ENCODE results near the gene HSPH1.

Gene HSPH1

DNA sequence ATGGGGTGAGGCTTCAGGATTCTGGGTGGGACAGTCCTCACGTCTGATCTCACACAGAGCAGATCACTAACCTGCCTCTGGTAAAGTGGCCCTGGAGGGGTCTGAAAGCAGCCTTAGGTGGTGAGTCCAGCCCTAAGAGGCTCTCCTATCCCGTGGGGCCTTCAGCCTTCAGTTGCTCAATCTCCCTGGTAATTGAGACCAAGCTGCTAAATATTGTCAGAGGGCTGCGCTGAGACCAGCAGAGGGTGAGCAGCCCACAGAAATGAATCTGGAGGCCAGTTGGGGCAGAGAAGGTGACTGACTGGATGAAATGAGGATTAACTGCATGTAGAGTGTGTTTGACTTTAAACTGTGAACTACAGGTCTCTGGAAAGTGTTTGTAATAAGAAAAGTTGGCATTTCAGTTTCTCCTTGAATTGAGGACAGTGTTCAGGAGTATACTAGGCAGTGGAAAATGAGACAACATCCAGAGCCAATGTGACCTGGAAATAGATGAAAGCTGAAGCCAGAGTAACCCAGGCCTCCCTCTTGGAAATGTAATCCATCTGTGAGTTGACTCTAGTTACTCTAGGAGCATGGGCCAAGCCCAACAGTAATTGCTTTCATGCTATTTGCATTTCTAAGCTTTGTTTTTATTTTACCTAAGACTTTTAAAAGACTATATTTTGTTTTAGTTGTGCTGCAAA is 14.3 kb upstream of the HSPH1 start:
- DNase-seq = no peak

GRCh38 chr13:31174018-31174417 is 12.3 kb upstream of the HSPH1 start:
- DNase-seq = no peak

GRCh38 chr13:31172535-31172934 is 10.8 kb upstream of the HSPH1 start:
- no peak for DNase-seq

GRCh38 chr13:31172001-31172400 is 10.3 kb upstream of the HSPH1 start:
- no peak for DNase-seq

DNA sequence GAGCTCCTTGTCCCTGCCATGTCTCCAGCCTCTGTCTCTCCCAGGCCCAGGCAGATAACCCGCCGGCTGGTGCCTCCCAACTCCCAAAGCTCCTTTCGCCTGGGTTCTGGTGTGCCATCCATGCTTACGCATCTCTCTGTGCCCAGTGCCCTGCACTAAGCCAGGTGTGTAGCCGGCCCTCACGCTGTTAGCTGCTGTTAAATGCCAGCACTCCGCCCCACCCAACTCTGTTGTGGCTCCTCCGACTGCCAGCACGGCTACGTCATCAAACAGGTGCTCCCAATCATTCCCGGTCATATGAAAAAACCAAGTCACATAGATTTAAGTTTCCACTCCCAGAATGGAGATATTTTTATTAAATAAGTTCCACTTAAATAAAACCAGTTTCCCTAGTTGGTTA is 7.0 kb upstream of the HSPH1 start:
- DNase-seq = no peak

DNA sequence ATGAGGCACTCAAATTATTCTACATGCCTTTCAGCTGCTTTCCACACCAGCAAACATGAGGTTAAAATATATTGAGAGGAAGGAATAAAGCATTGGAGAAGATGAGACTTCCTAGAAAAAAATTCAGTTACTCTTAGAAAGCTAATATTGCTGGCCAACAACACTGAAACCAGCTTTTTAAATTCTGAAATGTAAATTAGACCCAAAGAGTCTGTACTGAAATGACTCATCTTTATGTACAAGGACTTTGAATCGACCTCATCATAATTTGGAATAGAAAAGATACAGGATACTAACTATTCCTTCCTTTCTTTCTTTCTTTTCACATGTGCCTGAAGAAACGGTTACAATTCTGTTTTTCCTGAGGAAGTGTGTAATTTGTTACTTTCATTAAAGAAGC is 6.5 kb upstream of the HSPH1 start:
- no peak for DNase-seq

DNA sequence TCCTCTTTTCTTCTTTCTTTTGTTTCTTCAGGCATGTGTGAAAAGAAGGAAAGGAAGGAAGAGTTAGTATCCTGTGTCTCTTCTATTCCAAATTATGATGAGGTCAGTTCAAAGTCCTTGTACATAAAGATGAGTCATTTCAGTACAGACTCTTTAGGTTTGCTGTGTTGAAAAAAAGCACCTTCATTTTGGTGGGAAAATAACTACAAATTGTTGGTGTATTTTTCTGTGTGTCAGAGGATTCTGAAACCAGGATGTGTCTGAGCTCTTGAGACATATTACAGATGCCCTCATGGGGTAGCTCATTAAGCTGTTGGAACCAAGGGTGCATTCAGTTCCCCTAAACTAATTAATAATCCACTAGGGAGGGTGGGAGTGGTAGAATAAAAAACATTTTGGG is 5.8 kb upstream of the HSPH1 start:
- DNase-seq = no peak

DNA sequence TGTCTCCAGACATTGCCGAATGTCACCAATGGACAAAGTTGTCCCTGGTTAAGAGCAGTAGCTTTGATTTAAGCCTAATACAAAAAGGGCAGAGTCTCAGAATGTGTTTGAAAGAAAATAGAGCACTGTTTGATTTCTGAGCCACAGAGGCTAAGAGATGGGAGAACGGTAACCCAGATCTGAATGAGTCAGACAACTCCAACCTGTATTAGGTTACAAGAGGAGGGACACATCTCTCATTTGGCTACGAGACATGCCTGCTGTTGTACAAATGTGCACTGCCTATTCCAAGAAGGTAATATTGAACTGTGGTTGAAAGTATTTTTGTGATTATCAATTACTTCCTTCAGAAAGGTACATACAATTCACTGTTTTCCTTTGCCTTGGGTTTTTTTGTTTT is 4.9 kb upstream of the HSPH1 start:
- DNase-seq = no peak

- peak; percentile 98 for DNase-seq
These were observed 676 bp upstream of the HSPH1 start for GRCh38 chr13:31162151-31163008.

DNA sequence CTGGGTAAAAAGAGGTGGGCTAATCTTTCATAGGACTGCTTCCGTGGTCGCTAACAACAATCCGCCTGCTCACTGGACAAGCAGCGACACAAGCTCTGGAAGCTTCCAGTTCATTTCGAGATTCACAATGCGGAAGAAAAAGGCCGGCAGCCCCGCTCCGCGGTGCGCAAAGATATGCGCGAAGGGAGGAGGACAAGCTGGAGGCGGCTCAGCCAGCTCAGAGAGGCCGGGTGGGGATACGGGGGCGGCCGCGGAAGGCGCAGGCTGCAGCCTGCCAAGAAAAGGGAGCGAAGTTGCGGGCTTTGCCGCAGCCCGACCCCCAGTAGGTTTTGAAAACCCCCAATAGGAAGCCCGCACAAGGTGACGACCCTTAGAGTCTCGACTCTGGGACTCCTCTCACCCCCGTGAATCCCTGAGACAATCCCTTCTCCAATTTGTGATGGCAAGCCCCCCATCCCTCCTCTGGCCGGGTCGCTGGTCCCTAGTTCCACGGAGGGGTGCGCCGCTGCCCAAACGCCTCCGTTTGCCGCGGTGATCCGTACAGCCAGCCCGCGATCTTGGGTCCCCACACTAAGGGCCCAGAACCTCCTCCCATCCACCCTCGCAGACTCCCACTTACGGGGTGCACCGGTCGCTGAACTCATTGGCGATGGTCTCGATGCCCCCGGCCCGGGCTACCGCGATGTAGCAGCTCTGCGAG is 697 bp downstream of the HSPH1 start:
- peak; percentile 76 for DNase-seq

GRCh38 chr13:31159306-31159705 is 2.4 kb downstream of the HSPH1 start:
- DNase-seq = no peak

DNA sequence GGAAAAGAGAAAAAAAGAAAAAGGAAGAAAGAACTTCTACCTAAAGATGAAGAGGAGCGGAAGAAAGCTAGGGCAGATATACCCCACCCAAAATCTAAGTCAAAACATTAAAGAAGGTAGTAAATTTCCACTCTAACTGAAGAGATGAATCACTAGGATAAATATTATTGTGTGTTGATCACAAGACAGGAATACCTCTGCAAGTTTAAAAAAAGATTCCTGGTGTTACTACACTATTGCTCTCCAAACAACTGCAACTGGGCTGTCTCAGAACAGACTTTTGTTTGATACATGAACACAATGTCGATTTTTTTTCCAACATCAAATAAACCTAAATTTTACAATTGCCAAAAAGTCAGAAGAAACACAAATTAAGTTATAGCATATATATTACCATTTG is 6.8 kb downstream of the HSPH1 start:
- DNase-seq = no peak

GRCh38 chr13:31151837-31152236 is 9.9 kb downstream of the HSPH1 start:
- DNase-seq = no peak

DNA sequence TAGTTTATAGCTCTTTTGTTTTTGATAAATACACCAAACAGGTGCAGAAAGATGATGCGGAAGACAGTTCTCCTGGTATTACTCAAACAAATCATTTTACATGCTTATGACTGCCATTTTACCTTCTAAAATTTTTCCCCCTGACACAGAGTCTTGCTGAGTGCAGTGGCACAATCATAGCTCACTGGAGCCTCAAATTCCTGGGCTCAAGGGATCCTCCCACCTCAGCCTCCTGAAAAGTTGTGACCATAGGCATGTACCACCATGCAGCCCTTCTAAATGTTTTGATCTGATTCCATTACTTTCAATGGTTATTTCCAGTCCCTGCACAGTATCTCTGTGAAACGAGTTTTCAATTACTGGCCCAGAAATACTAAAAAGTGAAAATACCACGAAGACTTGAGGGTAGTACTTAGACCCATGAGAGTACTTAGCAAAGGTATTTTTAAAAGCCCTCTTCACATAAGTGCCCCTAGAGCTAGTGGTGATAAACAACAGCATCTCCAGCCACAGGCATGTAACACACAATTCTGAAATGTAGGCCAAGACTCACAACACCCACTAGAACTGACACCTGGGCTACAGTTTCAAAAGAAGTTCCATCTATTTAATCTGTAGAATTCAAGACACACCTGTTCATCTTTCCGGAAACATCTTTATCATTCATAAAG is 11.3 kb downstream of the HSPH1 start:
- DNase-seq = no peak

GRCh38 chr13:31149604-31150003 is 12.1 kb downstream of the HSPH1 start:
- no peak for DNase-seq

DNA sequence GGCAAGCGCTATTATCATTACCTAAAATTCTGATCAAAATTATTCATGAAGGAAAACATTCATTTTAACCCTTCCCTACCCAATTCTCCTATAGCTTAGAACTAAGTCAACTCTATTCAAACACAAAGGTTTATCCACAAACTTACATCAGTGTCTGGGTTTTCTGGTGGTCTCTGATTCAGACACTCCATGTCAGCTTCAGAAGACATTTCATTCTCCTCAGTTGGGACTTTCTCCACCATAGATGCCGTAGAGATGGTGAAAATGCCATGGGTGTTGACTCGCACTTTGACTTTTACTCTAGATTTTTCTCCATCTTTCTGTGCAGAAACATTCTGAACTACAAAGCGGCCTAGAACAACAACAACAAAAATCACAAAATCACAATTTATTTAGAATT is 16.3 kb downstream of the HSPH1 start:
- no peak for DNase-seq

DNA sequence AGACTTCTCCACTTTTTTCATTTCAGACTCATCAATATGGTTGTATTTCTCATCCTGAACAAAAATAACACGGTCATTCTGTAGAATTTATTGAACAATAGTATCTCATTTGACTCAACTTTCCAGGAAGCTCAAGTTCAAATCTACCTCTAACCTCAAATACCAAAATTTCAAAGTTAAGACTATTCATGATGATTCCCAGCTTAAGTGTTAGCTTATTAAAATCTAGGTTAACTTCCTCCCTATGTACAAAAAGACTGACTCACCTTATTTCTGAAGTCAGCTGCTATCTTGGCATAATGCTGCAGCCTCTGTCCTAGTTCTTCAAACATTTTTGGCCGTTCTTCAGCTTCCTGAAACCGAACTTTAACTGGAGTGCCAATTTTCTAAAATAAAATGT is 23.2 kb downstream of the HSPH1 start:
- DNase-seq = no peak

GRCh38 chr13:31136724-31137123 is 25.0 kb downstream of the HSPH1 start:
- DNase-seq = no peak

- no peak for DNase-seq
These were observed 27.5 kb downstream of the HSPH1 start for GRCh38 chr13:31134039-31134711.

GRCh38 chr13:31133621-31134020 is 28.1 kb downstream of the HSPH1 start:
- no peak for DNase-seq

DNA sequence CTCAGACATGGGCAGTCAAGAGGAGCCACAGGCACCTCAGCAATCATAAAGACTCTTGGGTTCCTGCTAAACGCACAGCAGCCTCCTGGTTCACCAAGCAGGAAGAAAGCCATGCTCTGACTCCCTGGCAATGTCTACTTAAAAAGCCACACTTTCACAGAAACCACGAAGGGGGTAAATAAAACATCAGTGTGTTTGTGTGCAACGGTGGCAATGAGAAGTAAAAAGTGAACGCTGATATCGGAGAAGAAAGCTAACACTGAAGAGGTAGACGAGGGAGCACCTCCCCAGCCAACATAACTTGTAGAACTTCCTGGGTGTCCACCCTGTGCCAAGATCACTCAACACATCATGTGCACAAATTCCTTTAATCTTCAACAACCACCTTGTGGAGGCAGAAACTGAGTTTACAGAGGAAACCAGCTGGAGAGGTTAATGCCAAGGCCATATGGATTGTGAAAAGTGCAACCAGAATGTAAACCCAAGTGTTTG is 30.2 kb downstream of the HSPH1 start:
- peak; percentile 18 for DNase-seq

GRCh38 chr13:31129419-31129818 is 32.3 kb downstream of the HSPH1 start:
- DNase-seq = no peak

DNA sequence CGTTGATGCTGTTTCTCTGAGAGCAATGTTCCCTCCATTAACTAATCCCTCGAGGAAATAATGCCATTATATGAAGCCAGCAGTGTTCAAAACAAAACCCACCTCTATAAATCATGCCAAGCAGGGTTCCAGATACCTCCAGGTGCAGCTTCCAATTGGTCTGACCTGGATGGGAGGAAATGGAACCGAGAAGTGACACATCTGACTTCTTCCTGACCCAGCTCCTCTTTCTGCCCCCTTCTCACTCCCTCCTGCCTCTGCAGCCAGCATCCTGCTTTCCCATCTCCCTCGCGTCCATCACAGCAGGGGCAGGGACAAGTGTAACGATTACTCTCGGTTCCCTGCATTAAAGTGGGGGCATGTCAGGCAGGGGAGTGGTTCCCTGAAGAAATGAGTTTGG is 37.5 kb downstream of the HSPH1 start:
- no peak for DNase-seq

Data from hematopoietic multipotent progenitor cell treated with erythropoietin and hydrocortisone succinate and interleukin-3 and kit ligand, for 8 days (in vitro differentiated cells).